ENCODE data around the gene ABCC8. TPM values are rescaled to one million over a fixed set of nuclear protein-coding genes. Genes with fewer than 3 reads are reported as not detected.

ABCC8 gene
- total RNA-seq, 4 donors from 2014 or later, result 0.40 to 4.0 (median 3.5) TPM

GRCh38 chr11:17343907-17344306, 132.7 kb downstream of the ABCC8 start:
- no peak for DNase-seq
- TF ChIP-seq, protein P1, sequence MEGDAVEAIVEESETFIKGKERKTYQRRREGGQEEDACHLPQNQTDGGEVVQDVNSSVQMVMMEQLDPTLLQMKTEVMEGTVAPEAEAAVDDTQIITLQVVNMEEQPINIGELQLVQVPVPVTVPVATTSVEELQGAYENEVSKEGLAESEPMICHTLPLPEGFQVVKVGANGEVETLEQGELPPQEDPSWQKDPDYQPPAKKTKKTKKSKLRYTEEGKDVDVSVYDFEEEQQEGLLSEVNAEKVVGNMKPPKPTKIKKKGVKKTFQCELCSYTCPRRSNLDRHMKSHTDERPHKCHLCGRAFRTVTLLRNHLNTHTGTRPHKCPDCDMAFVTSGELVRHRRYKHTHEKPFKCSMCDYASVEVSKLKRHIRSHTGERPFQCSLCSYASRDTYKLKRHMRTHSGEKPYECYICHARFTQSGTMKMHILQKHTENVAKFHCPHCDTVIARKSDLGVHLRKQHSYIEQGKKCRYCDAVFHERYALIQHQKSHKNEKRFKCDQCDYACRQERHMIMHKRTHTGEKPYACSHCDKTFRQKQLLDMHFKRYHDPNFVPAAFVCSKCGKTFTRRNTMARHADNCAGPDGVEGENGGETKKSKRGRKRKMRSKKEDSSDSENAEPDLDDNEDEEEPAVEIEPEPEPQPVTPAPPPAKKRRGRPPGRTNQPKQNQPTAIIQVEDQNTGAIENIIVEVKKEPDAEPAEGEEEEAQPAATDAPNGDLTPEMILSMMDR (IDR thresholded peaks at IDR 0.05), result no peak
- TF ChIP-seq POLR2A (IDR thresholded peaks at IDR 0.05), result no peak
- TF ChIP-seq POLR2AphosphoS5 (IDR thresholded peaks at IDR 0.05), result no peak
- TF ChIP-seq EP300 (IDR thresholded peaks at IDR 0.05; ENCODE audit: low read depth), result no peak
- no peak overlapping the region for H3K27ac ChIP-seq
- no peak overlapping the region for H3K4me3 ChIP-seq
- H3K9me3 ChIP-seq, result no peaks in the 10 kb centered on the region
- H3K4me1 ChIP-seq, result no peaks in the 10 kb centered on the region
- no peaks in the 10 kb centered on the region for H3K27me3 ChIP-seq
- in situ Hi-C loops (cut with MboI; ENCODE audit: low pct_ligation_motif_present in 1 of 4, low pct_unique_long_range_greater_than_20kb in 1 of 4, low sequenced_read_pairs in 3 of 4) (no loop called here), intact Hi-C loops (cut with DNase I; ENCODE audit: low total_unique reads) (no loop called here)
- WGBS, 2 donors (ENCODE audit: low coverage in 1 of 2), result 78 to 100% methylated on average over 1 of the region's 1 CpG
- no peaks in the 10 kb centered on the region for H3K36me3 ChIP-seq

GRCh38 chr11:17343257-17343656, 133.4 kb downstream of the ABCC8 start:
- in situ Hi-C loops (cut with MboI; ENCODE audit: low pct_ligation_motif_present in 1 of 4, low pct_unique_long_range_greater_than_20kb in 1 of 4, low sequenced_read_pairs in 3 of 4) (no loop called here), intact Hi-C loops (cut with DNase I; ENCODE audit: low total_unique reads) (no loop called here)
- no peak for TF ChIP-seq EP300 (IDR thresholded peaks at IDR 0.05; ENCODE audit: low read depth)
- no peak for TF ChIP-seq POLR2AphosphoS5 (IDR thresholded peaks at IDR 0.05)
- TF ChIP-seq, protein P1 (IDR thresholded peaks at IDR 0.05), result no peak
- no peak for TF ChIP-seq POLR2A (IDR thresholded peaks at IDR 0.05)
- no peak overlapping the region for H3K4me3 ChIP-seq
- DNase-seq, result no peak
- H3K36me3 ChIP-seq, result no peaks in the 10 kb centered on the region
- H3K27ac ChIP-seq, result no peak overlapping the region
- no peaks in the 10 kb centered on the region for H3K9me3 ChIP-seq
- H3K4me1 ChIP-seq, result no peaks in the 10 kb centered on the region
- WGBS, 2 donors (ENCODE audit: low coverage in 1 of 2), result 95 to 97% methylated on average over 2 of the region's 2 CpGs
- H3K27me3 ChIP-seq, result no peaks in the 10 kb centered on the region

Other genes with a start within 250 kb of the ABCC8 start
- gene NUCB2, start 200.1 kb downstream of the ABCC8 start, total RNA-seq, result 10 to 100 TPM in 2 of 4 donors, 1 to 10 TPM in 2; 5.0 to 28.9 (median 13.4) TPM
- gene NCR3LG1, start 125.0 kb downstream of the ABCC8 start, total RNA-seq, result 10 to 100 TPM in 2 of 4 donors, 1 to 10 TPM in 2; 5.2 to 11.7 (median 9.4) TPM
- gene KCNJ11, start 88.2 kb downstream of the ABCC8 start, total RNA-seq, result 100 to 1,000 TPM in 1 of 4 donors, 1 to 10 TPM in 2, not detected in 1; 1.3 to 135 (median 3.5) TPM
- gene USH1C, start 67.6 kb upstream of the ABCC8 start, total RNA-seq, result 1,000 to 10,000 TPM in 1 of 4 donors, 100 to 1,000 TPM in 3; 110 to 1,022 (median 157) TPM
- gene OTOG, start 70.4 kb upstream of the ABCC8 start, total RNA-seq, result not detected
- gene MYOD1, start 242.7 kb upstream of the ABCC8 start, total RNA-seq, result not detected

Measured in transverse colon (tissue), 4 donors.